Mammary epithelial cell (primary cell): Measurements from ENCODE around the gene ST3GAL4.

ENCODE experiments used
- EZH2 ChIP-seq: IDR thresholded peaks from 2 replicates; pipeline ENCODE4 v1.6.1; 2012; ENCODE audit warnings: low read length, inconsistent platforms, borderline replicate concordance
- TF ChIP-seq, protein P1 (sequence below), 2 donors: IDR thresholded peaks in 1 of 2; conservative IDR thresholded peaks in 1 of 2; 2 replicates each; pipeline ENCODE4 v1.5.1; 2011 to 2012; ENCODE audit warnings: inconsistent platforms in 2 of 2, low read length in 2 of 2, mild to moderate bottlenecking in 2 of 2, control low read depth in 1 of 2, low read depth in 1 of 2; ENCODE audit not compliant: insufficient read depth in 1 of 2; ENCODE audit errors: extremely low read depth in 1 of 2

DNA sequence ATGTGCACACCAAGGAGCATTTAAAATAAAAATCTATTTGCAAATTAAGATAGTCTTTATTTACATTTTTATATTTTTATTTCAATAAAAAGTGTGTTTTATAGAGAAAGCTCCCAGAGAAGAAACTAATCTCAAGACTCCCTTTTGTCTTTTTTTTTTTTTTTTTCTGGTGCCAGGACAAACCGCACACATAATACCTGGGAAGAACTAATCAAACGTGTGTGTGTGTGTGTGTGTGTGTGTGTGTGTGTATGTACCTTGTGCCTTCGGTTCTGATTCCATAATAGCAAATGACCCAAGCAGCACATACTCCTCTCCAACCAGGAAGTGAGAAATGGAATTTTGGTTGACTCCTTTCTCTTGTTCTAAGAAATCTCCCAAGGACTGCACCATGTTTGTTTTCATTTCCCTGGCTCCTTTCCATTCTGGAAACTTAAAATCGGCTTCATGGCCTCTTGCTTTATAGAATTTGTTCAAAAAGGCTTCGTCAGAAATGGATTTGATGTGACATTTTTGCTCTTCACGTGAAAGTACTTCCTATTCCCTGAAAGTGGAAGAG lies 65.3 kb downstream of the ST3GAL4 start:
- TF ChIP-seq, protein P1, sequence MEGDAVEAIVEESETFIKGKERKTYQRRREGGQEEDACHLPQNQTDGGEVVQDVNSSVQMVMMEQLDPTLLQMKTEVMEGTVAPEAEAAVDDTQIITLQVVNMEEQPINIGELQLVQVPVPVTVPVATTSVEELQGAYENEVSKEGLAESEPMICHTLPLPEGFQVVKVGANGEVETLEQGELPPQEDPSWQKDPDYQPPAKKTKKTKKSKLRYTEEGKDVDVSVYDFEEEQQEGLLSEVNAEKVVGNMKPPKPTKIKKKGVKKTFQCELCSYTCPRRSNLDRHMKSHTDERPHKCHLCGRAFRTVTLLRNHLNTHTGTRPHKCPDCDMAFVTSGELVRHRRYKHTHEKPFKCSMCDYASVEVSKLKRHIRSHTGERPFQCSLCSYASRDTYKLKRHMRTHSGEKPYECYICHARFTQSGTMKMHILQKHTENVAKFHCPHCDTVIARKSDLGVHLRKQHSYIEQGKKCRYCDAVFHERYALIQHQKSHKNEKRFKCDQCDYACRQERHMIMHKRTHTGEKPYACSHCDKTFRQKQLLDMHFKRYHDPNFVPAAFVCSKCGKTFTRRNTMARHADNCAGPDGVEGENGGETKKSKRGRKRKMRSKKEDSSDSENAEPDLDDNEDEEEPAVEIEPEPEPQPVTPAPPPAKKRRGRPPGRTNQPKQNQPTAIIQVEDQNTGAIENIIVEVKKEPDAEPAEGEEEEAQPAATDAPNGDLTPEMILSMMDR (conservative IDR thresholded peaks at IDR 0.05 in 1 of 2, IDR thresholded peaks at IDR 0.05 in 1 of 2; ENCODE audit: extremely low read depth in 1 of 2, insufficient read depth in 1 of 2, low read depth in 1 of 2, low read length in 2 of 2) = no peak
- TF ChIP-seq EZH2 = no peak
